Neutrophil (primary cell): ENCODE results near the gene ARNT2.

Source experiments
- H3K27ac ChIP-seq: fragments of 200-600 bp; sonication (generic); 2 replicates; pipeline ENCODE4 v1.5.1; 2016; ENCODE audit warnings: mild to moderate bottlenecking, moderate library complexity
- H3K27me3 ChIP-seq: fragments of 200-600 bp; sonication (generic); 2 replicates; pipeline ENCODE4 v1.6.0; 2016; ENCODE audit warnings: mild to moderate bottlenecking
- H3K36me3 ChIP-seq: fragments of 200-600 bp; sonication (generic); 2 replicates; pipeline ENCODE4 v1.5.1; 2017
- H3K4me1 ChIP-seq, 2 experiments: fragments of 200-600 bp in 1 of 2; sonication (generic) in 1 of 2; 1 replicate in 1 of 2; 2 replicates in 1 of 2; pipeline versions ENCODE4 v1.5.1 to v1.6.1; 2013 to 2016; ENCODE audit warnings: low read depth in 1 of 2, low read length in 1 of 2, mild to moderate bottlenecking in 1 of 2, moderate library complexity in 1 of 2; ENCODE audit not compliant: control insufficient read depth in 1 of 2, insufficient read depth in 1 of 2
- H3K4me3 ChIP-seq, 2 experiments: fragments of 200-600 bp in 1 of 2; sonication (generic) in 1 of 2; 1 replicate in 1 of 2; 2 replicates in 1 of 2; pipeline ENCODE4 v1.5.1; 2013 to 2016; ENCODE audit warnings: low read depth in 1 of 2, low read length in 1 of 2, mild to moderate bottlenecking in 1 of 2, moderate library complexity in 1 of 2
- H3K9me3 ChIP-seq: fragments of 200-600 bp; sonication (generic); 2 replicates; pipeline ENCODE4 v1.5.1; 2016
- TF ChIP-seq, protein P1 (sequence below): fragments of 200-600 bp; sonication (generic); IDR thresholded peaks from 2 replicates; pipeline ENCODE4 v1.5.1; 2016; ENCODE audit warnings: antibody characterized with exemption

ARNT2 gene

DNA sequence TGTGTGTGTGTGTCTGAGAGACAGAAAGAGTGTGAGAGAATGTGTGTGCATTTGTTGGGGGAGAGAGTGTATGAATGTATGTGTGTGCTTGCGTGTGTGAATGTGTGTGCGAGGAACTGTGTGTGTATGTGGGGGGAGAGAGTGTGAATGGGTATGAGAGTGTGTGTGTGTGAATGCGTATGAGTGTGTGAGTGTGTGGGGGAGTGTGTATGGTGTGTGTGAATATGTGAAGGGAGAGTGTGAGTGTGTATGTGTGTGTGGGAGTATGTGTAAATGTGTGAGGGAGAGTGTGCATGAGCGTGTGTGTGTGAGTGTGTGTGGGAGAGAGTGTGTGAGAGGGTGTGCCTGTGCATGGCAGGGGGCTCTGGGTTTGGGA, 211.2 kb downstream of the ARNT2 start:
- no peaks in the 10 kb centered on the region for H3K36me3 ChIP-seq
- peaks cover 10% of the 10 kb centered on the region for H3K27me3 ChIP-seq
- no peak overlapping the region for H3K27ac ChIP-seq
- H3K9me3 ChIP-seq, result no peaks in the 10 kb centered on the region
- H3K4me3 ChIP-seq, result no peak overlapping the region
- TF ChIP-seq, protein P1, sequence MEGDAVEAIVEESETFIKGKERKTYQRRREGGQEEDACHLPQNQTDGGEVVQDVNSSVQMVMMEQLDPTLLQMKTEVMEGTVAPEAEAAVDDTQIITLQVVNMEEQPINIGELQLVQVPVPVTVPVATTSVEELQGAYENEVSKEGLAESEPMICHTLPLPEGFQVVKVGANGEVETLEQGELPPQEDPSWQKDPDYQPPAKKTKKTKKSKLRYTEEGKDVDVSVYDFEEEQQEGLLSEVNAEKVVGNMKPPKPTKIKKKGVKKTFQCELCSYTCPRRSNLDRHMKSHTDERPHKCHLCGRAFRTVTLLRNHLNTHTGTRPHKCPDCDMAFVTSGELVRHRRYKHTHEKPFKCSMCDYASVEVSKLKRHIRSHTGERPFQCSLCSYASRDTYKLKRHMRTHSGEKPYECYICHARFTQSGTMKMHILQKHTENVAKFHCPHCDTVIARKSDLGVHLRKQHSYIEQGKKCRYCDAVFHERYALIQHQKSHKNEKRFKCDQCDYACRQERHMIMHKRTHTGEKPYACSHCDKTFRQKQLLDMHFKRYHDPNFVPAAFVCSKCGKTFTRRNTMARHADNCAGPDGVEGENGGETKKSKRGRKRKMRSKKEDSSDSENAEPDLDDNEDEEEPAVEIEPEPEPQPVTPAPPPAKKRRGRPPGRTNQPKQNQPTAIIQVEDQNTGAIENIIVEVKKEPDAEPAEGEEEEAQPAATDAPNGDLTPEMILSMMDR, result no peak
- H3K4me1 ChIP-seq, result no peaks in the 10 kb centered on the region

DNA sequence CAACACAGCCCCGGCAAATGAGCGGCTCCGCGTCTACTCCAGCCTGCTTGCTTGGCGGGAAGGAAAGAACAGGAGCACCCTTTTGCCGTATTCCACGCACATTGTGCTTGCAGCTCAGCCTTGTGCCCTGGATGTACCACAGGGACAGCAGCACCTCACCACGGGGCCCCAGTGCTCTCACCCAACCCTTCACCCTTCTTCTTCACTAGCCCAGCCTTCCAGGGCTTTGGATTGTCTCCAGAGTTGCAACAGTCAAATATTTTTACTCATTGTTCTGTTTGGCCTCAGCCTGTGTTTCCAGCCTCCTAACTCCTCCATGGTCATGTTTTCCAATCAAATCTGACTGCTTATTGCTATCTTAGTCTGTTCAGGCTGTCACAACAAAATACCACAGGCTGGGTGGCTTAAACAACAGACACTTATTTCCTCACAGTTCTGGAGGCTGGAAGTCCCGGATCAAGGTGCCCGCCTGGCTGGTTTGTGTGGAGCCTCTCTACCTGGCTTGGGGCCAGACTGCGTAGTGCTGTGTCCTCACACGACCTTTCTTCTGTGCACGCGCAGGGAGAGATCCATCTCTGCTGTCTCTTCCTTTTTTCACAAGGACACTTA, 211.7 kb downstream of the ARNT2 start:
- no peaks in the 10 kb centered on the region for H3K9me3 ChIP-seq
- no peak overlapping the region for H3K4me3 ChIP-seq
- H3K27ac ChIP-seq, result no peak overlapping the region

DNA sequence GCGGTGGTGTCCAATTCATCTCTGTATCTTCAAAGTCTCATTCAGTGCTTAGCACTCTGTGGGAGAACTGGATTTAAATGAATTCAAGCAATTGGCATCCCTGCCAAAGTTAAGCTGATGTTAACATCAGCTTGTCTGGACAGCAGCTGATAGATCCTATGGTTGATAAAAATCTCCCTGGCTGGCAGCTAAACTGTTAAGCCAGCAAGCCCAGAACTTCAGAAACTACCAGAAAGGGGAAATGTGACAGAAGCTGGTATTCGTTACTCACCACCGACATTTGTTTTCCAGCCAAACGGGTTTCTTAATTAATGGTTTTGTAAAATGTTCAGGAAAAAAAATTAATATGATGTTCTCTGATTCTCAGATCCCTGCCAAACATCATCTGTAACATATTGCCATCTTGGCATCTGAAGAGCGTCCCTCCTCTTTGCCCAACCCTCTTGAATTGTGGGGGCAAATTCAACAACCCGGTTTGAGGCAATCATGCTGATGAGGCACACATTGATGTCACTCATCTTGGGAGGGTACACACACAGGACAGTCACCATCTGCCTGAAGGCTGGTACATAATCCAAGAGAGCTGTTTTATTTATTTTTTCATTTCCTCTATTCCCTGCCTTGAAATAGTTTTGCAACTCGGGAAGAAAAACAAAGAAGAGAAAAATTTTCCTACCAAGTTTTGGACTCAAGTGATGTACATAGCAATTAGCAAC, 214.7 kb downstream of the ARNT2 start:
- no peaks in the 10 kb centered on the region for H3K4me1 ChIP-seq
- H3K27me3 ChIP-seq, result peaks cover 10% of the 10 kb centered on the region
- no peak overlapping the region for H3K4me3 ChIP-seq
- no peaks in the 10 kb centered on the region for H3K9me3 ChIP-seq
- TF ChIP-seq, protein P1, result no peak
- H3K27ac ChIP-seq, result no peak overlapping the region
- no peaks in the 10 kb centered on the region for H3K36me3 ChIP-seq

More for the DNA sequence above, 211.7 kb downstream of the ARNT2 start:
- H3K4me1 ChIP-seq, result no peaks in the 10 kb centered on the region
- peaks cover 10% of the 10 kb centered on the region for H3K27me3 ChIP-seq
- H3K36me3 ChIP-seq, result no peaks in the 10 kb centered on the region
- TF ChIP-seq, protein P1, result no peak

DNA sequence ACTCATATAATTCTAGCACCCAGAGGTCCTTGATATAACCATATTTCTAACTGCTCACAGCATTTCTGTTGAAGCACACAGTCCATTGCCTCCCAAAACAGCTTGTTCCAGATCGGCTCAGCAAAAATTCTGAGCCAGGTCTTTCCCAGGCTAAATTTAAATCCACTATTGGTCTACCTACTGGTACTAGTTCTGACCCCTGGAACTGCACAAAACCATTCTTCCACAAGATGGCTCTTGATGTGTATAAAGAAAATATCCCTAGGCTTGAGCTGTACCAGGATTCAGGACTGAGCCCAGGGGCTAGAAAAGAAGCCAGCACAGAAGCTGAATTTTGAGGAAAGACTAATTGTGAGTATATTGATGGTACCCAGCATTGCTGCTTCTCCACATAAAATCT, 215.5 kb downstream of the ARNT2 start:
- no peaks in the 10 kb centered on the region for H3K36me3 ChIP-seq

DNA sequence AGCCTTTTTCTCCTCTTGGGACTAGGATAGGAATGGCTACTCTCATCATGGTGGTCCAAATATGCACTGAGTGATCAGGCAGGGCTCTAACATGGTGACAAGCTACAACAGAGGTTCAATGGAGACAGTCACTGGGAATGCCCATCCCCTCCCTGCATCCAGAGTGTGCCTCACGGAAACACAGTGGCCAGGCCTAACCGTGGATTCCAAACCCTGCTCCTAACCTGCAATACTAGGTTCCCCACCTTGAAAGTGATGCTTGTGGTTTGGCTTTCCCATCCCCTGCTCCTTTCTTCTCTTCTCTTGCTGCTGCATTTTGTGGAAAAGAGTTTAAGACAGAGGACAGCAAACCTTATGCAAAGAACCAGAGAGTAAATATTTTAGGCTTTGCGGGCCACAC, 216.0 kb downstream of the ARNT2 start:
- Histone ChIP-seq H3K36me3 (no peaks in the 10 kb centered on the region), H3K4me1 (no peaks in the 10 kb centered on the region), H3K27ac (no peak overlapping the region), H3K4me3 (no peak overlapping the region), H3K27me3 (peaks cover 10% of the 10 kb centered on the region), H3K9me3 (no peaks in the 10 kb centered on the region)
- TF ChIP-seq, protein P1, result no peak

More for the DNA sequence above, 215.5 kb downstream of the ARNT2 start:
- no peaks in the 10 kb centered on the region for H3K4me1 ChIP-seq
- no peak overlapping the region for H3K27ac ChIP-seq
- no peaks in the 10 kb centered on the region for H3K9me3 ChIP-seq
- H3K4me3 ChIP-seq, result no peak overlapping the region
- H3K27me3 ChIP-seq, result peaks cover 10% of the 10 kb centered on the region
- TF ChIP-seq, protein P1, result no peak
